Urothelium cell line (cell line): Measurements from ENCODE around the gene DNMT1.

Experiments
- DNase-seq: peaks from one replicate; pipeline ENCODE4 v3.0.0; 2011; ENCODE audit warnings: low spot score, mixed read lengths
- FAIRE-seq: peaks from 2 replicates; lab custom pipeline; 2011; peaks lifted over from hg19 to GRCh38; lab: Jason Lieb, UNC

DNMT1 gene

DNA sequence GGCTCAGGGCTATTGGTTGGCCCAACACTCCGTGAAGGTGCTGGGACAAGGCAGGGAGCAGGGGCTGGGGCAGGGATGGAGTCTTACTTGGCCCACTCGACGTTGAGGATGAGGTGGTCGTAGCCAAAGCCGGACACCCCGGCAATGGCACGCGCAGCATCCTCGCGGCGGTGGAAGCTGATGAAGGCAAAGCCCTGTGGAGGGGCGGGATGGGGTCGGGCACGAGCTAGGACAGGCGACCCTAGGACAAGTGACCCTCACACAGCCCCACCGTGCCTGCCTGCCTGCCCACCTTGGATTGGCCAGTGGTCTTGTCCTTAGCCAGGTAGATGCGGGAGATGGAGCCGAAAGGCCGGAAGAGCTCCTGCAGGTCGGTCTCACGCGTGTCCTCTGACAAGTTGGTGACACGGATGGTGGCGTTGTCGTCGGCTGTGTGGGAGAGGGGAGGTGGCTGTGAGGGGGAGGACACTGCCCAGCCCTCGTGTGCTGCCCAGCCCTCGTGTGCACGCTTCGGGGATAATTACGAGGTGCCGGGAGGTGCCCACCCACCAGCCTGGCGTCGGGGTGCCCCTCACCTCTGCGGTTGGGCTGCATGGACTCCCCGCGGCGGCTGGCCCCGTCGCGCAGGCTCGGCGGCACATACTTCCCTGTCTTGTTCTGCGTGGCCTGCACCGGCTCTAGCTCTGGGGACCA is 79.2 kb downstream of the DNMT1 start:
- DNase-seq (no peak), FAIRE-seq (no peak)

DNA sequence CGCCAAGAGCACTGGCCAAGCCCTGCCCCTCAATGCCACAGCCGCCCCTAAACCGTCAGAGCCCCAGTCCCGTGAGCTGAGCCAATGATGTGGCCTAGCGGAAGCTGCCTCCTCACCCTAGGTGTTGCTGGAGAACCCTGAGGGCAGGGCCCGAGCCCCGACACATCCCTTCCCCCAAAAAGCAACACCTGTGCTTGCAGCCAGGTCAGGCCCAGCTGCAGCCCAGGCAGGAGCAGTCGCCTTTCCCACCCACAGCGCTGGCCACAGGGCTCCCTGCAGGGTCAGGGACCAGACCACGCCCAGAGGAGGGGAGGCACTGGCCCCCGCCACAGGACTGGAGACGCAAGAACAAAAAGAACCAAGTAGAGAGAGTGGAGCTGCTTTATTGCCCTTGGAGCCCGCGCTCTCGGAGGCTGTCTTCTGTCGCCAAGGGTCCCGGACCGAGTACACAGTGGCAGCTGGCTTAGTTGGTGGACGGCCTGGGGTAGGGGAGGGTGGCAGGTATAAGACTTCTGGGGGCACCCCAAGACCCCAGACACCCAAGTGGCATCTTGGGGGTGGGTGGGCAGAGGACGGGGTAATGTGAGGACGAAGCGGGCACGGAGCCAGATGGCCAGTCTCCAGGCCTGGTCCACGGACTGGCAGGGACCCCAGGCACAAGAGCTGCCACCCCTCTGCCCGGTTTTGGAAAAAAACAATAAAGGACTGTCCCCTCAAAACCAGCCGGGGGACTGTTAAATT is 79.9 kb downstream of the DNMT1 start:
- FAIRE-seq: no peak
- DNase-seq: no peak

DNA sequence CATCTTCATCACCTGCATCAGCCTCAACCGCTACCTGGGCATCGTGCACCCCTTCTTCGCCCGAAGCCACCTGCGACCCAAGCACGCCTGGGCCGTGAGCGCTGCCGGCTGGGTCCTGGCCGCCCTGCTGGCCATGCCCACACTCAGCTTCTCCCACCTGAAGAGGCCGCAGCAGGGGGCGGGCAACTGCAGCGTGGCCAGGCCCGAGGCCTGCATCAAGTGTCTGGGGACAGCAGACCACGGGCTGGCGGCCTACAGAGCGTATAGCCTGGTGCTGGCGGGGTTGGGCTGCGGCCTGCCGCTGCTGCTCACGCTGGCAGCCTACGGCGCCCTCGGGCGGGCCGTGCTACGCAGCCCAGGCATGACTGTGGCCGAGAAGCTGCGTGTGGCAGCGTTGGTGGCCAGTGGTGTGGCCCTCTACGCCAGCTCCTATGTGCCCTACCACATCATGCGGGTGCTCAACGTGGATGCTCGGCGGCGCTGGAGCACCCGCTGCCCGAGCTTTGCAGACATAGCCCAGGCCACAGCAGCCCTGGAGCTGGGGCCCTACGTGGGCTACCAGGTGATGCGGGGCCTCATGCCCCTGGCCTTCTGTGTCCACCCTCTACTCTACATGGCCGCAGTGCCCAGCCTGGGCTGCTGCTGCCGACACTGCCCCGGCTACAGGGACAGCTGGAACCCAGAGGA is 80.6 kb downstream of the DNMT1 start:
- DNase-seq (no peak), FAIRE-seq (no peak)

DNA sequence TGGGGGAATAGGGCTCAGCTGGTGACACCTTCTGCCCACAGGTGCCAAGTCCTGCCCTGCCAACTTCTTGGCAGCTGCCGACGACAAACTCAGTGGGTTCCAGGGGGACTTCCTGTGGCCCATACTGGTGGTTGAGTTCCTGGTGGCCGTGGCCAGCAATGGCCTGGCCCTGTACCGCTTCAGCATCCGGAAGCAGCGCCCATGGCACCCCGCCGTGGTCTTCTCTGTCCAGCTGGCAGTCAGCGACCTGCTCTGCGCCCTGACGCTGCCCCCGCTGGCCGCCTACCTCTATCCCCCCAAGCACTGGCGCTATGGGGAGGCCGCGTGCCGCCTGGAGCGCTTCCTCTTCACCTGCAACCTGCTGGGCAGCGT is 81.2 kb downstream of the DNMT1 start:
- no peak for DNase-seq
- FAIRE-seq: no peak

DNA sequence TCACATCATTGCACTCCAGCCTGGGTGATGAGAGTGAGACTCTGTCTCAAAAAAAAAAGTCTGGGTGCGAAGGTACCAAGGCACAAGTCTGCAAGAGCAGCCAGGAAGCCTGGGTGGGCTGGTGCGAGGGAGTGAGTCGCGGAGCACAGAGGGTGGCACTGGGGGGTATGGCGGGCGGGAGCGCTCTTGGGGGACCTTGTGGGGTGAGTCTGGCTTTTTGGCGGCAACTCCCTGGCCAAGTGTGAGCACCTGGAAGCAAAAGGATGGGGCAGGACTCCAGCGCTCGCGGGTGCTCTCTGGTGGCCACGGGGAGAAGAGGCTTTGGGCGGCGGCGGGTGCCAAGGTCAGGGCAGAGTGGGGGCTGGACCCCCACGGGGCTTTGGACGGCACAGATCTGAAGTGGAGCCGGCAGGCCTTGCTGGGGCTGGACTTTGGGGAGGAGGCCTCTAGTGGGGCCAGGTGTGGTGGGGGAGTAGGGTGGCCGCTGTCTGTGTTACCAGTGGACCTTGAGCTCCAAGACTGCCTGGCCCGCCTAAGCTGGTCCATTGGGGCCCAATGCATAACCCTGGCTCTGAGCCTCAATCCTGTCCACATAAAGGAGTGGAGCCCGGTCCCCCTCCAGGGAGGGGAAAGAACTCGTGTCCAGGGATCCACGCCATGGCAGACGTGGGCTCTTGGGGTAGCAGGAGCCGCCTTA is 81.7 kb downstream of the DNMT1 start:
- peak; percentile 49 for DNase-seq
- FAIRE-seq: no peak

DNA sequence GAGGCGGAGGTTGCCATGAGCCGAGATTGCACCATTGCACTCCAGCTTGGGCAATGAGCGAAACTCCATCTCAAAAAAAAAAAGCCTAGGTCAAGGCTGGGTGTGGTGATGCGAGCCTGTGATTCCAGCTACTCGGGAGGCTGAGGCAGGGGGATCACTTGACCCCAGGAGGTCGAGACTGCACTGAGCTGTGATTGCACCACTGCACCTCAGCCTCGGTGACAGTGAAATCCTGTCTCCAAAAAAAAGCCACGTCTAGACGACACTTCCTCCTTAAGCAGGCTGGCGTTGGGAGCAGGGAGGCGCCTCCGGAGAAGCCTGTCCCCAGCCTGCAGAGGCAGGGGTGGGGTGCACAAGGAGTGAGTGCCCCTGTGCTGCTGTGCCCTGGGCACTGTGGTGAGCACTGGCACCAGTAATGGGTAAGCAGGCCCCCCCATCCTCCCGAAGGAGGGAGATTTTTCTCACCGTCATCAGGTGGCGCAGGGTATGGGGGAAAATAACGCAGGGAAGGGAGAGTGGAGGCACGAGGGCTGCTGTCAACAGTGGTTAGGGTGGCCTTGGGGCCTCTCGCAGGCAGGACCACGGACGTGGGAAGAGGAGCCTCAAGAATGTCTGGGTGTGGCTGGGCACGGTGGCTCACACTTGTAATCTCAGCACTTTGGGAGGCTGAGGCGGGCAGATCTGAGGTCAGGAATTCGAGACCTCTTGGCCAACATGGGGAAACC is 82.6 kb downstream of the DNMT1 start:
- FAIRE-seq (no peak), DNase-seq (no peak)

DNA sequence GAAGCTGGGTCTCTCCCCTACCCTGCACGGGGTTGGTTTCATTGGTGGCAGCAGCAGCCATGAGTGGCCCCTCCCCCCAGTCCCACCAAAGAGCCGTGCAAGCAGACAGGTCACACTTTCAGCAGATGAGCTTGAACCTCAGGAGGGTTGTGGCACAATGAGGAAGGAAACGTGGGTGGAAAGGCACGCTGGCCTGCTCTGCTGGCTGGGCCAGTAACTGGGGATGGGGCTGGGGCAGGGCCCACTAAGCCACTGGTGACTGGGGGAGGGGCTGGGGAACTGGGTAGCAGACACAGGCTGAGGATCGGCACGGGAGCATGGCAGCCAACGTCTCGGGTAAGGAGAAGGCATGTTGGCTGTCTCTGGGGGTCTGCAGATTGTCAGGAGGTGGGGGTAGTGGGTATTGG is 83.3 kb downstream of the DNMT1 start, which contains the start of gene P2RY11:
Gene P2RY11, plus strand, starts transcription at position 289 of the 407 bp plus-strand sequence. Its CDS starts 29 bp downstream, at position 318.
- FAIRE-seq: no peak
- no peak for DNase-seq

DNA sequence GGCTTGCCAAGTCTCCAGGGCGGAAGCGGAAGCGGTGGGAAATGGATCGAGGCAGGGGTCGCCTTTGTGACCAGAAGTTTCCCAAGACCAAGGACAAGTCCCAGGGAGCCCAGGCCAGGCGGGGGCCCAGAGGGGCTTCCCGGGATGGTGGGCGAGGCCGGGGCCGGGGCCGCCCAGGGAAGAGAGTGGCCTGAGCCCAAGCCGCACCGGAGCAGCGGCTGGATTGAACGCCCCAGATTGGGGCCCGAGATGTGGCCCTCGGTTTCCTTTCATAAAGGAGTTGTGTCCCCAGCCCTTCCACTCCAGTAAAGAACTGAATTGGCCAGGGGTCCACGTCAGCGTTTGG is 83.8 kb downstream of the DNMT1 start:
- DNase-seq (no peak), FAIRE-seq (no peak)

DNA sequence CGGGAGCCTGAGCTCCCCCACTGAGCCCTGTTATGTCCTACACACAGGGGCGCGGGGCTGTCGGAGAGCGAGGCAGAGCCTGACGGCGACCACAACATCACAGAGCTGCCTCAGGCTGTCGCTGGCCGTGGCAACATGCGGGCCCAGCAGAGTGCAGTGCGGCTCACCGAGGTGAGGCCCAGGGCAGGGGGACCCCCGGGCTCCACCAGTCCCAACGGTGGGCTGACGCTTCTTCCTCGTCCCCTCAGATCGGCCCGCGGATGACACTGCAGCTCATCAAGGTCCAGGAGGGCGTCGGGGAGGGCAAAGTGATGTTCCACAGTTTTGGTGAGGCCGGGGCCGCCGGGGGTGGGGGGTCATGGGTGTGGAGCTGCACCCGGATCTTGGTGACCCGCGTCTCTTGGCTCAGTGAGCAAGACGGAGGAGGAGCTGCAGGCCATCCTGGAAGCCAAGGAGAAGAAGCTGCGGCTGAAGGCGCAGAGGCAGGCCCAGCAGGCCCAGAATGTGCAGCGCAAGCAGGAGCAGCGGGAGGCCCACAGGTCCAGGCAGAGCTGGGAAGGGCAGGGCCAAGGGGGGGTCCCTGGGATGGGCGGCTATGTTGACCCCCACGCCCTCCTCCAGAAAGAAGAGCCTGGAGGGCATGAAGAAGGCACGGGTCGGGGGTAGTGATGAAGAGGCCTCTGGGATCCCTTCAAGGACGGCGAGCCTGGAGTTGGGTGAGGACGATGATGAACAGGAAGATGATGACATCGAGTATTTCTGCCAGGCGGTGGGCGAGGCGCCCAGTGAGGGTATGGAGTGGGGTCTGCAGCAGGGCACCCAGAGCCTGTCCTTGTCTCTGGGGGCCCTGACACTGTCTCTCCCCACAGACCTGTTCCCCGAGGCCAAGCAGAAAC is 84.4 kb downstream of the DNMT1 start:
- FAIRE-seq (no peak), DNase-seq (no peak)

DNA sequence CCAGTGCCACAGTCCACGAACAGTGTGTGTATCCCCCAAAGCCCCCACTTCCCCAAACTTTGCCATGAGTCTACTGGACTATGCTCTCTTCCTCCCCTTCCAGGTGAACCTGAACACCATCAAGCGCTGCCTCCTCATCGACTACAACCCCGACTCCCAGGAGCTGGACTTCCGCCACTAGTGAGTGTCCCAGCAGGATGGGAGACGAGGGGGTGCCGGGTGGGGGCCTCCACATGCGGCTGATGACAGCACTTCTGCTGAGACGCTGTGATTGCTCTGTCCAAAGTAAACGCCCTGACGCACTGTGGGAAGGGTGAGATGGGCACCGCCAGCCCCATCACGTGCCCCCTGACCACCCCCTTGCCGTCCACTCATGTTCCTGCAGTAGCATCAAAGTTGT is 85.2 kb downstream of the DNMT1 start:
- no peak for FAIRE-seq
- no peak for DNase-seq

DNA sequence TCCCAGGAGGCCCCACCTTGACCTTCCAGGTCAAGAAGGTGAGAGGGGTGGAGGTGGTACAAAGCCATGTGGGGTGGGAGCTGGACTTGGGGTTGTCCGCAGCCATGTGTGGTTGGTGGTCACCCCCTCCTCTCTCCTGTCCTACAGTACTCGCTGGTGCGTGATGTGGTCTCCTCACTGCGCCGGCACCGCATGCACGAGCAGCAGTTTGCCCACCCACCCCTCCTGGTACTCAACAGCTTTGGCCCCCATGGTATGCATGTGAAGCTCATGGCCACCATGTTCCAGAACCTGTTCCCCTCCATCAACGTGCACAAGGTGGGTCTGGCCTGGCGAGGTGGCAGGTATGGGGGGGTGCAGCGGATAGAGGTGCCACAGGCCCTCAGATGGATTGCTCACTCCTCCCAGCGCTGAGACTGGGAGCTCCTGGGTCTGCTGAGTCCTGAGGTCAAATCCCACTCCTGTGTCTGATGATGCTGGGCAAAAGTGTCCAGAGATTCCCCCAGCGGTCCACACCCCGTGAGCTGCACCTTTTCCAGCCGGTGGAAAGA is 86.9 kb downstream of the DNMT1 start:
- DNase-seq (no peak), FAIRE-seq (no peak)

DNA sequence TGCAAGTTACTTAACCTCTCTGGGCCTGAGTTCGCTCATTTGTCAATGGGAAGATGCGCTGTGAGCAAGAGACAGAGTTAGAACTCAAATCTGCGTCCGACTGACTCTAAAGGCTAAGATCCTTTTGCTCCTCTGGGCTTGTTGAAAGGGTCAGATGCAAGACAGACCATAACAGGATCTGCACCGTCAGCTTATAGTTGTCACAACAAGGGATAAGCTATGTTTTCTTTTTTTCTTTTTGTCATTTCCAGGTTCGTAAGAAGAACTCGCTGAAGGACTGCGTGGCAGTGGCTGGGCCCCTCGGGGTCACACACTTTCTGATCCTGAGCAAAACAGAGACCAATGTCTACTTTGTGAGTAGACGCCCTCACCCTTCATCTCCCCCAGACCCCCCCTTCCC is 87.5 kb downstream of the DNMT1 start:
- FAIRE-seq (no peak), DNase-seq (no peak)

DNA sequence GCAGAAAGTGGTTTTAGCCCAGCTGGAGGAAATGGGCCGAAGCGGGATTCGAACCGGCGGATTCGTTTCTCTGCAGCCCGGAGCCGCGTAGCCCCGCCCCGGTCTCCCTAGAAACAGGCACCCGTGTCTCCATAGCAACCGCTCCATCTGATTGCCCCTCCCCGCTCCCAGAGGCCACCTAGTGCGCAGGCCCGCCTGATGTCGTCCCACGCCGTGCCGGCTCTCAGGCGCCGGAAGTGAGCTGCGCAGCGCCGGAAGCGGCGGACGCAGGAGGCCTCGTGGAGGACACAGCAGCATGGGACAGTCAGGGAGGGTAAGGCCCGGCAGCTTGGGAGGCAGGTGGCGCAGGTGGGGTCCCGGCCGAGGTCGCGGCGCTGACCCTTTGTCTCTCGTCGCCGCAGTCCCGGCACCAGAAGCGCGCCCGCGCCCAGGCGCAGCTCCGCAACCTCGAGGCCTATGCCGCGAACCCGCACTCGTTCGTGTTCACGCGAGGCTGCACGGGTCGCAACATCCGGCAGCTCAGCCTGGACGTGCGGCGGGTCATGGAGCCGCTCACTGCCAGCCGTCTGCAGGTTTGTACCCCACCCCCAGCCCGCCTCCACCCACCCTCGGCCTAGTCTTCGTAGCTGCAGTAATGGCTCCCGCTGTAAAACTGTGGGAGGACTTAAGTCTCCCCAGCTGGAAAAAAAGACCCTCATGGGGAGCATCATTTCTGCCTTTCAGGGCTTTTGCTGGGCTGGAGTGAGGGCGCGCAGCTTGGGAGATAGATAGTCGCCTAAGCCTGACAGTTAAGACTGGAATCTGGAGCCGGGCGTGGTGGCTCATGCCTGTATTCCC is 88.4 kb downstream of the DNMT1 start, which contains the start of gene PPAN:
Gene PPAN, plus strand, starts transcription at position 263 of the 837 bp plus-strand sequence. Its CDS starts 33 bp downstream, at position 296.
- DNase-seq: peak; percentile 97
- FAIRE-seq: no peak

DNA sequence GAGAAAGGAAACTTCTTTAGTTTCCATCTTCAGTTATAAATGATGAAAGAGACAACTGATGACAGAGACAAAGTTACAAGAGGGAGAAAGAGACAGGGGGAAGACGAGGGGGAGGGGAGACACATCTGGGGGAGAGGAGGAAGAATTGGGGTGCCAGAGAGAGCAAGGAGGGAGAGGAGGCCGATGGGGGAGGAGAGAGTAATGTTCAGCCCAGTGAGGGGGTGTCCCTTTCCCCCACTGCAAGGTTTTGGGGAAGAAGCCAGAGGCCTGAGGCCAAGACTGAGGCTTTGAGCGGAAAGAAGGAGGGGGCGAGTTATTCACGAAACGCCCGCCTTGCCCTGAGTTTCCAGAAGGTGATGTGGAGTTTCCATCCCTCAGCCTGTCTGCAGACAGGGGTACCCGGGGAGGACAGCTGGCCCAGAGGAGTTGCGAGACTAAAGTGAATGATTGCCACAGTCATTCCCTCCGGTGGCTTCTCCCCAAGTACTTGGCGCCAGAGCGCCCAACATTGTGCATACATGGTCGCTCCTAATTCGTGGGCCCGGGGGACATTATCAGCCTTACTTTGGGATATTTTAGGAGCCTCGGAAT is 89.1 kb downstream of the DNMT1 start:
- FAIRE-seq (no peak), DNase-seq (no peak)

DNA sequence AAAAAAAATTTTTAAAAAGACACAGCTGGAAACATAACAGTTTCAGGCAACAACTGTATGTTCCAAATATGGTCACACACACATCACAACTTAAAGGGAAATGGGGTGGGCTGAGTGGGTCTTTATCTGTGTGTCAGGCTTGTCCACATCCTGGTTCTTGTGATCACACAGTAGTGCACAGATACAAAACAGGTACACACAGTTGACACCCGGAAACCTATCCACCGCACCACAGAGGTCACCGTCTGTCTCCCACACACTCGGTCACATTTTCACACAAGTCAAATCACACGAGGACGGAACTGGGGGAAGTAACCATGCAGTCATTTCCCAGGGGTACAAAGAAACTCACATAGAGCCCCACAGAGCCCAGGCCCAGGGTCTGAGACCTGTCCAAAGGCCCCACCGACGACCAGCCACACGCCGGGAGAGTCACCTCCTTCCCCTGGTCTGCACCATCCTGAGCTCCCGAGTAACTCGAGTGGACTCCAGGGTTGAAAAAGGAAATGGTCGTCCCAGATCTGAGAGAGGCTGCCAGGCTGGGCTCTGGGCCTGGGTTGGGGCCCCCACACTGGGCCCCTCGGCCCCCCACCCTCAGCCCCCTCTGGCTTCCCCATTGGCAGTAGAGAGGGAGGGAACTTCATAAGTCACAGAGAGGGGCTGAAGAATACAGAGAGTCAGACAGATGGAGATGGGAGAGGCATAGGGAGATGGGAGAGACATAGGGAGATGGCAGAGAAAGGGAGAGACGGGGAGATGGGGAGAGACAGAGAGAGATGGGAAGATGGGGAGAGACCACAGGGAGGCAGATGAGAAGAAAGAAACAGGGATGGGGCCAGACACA is 89.9 kb downstream of the DNMT1 start:
- DNase-seq: no peak
- FAIRE-seq: no peak

DNA sequence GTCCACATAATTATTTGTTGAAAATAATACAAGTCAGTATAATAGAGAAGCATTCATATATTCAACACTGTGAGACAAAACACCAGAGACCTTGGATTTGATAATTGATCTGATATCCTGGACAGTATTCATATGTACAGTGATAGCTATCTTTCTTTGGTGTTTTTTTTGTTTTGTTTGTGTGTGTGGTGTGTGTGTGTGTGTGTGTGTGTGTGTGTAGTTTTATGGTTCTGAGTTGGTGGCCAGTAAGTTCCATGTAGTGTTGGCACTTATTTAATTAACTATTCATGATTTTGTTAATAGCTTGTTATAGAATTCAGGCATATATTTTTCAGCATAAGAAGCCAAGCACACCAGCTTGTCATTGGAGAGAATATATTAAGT is 90.6 kb downstream of the DNMT1 start:
- DNase-seq (no peak), FAIRE-seq (no peak)

DNA sequence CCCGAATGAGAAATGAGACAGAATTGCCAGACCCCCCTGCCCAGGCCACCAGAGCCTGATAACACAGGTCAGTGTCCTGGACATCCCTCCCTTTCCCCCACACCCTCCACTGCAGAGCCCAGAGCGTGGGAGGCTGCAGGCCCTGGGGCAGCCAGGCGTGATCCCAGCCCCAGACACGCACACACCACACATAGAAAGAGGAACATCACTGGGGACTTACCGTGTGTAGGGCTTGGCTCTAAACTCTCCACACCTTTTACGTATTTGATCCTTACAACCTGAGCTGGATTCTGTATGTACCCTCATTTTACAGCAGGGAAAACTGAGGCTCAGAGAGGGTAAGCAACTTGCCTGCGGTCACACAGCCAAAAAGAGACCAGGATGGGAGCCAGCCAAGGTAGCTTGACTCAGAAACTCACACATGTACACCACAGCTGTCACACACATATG is 91.9 kb downstream of the DNMT1 start:
- FAIRE-seq (no peak), DNase-seq (no peak)
